Measurements from ENCODE around the gene SYT6. TPM values are rescaled to one million over a fixed set of nuclear protein-coding genes. Genes with fewer than 3 reads are reported as not detected.

SYT6 gene
- total RNA-seq, 3 donors from 2014 or later, result 0.82 TPM; not detected in 2

GRCh38 chr1:114090738-114091505 is 62.7 kb downstream of the SYT6 start:
- ATAC-seq (no peak), DNase-seq (no peak)
- no peak for TF ChIP-seq CTCF (IDR thresholded peaks at IDR 0.05)
- intact Hi-C loops (cut with DNase I, micrococcal nuclease), result no loop called here
- Histone ChIP-seq H3K4me3 (no peak overlapping the region), H3K4me1 (ENCODE audit: low read depth) (no peaks in the 10 kb centered on the region), H3K36me3 (ENCODE audit: low read depth) (no peaks in the 10 kb centered on the region), H3K9me3 (no peaks in the 10 kb centered on the region)

- no peak for ATAC-seq
- no peak for DNase-seq
These were observed 64.0 kb downstream of the SYT6 start for GRCh38 chr1:114089502-114090138.

GRCh38 chr1:114088392-114089299 is 65.0 kb downstream of the SYT6 start:
- no peaks in the 10 kb centered on the region for H3K36me3 ChIP-seq (ENCODE audit: low read depth)
- intact Hi-C loops (cut with DNase I, micrococcal nuclease), result no loop called here
- H3K4me1 ChIP-seq (ENCODE audit: low read depth), result no peaks in the 10 kb centered on the region
- DNase-seq (no peak), ATAC-seq (no peak)
- TF ChIP-seq CTCF (IDR thresholded peaks at IDR 0.05), result no peak
- no peaks in the 10 kb centered on the region for H3K9me3 ChIP-seq
- H3K4me3 ChIP-seq, result no peak overlapping the region

More at GRCh38 chr1:114089502-114090138, 64.0 kb downstream of the SYT6 start:
- Histone ChIP-seq H3K4me1 (ENCODE audit: low read depth) (no peaks in the 10 kb centered on the region), H3K4me3 (no peak overlapping the region), H3K36me3 (ENCODE audit: low read depth) (no peaks in the 10 kb centered on the region), H3K9me3 (no peaks in the 10 kb centered on the region)
- intact Hi-C loops (cut with DNase I, micrococcal nuclease), result no loop called here
- TF ChIP-seq CTCF (IDR thresholded peaks at IDR 0.05), result no peak

GRCh38 chr1:114087495-114087894 is 66.2 kb downstream of the SYT6 start:
- H3K4me1 ChIP-seq (ENCODE audit: low read depth), result no peaks in the 10 kb centered on the region
- DNase-seq, result no peak
- no peak overlapping the region for H3K4me3 ChIP-seq
- intact Hi-C loops (cut with DNase I, micrococcal nuclease), result no loop called here
- TF ChIP-seq CTCF (IDR thresholded peaks at IDR 0.05), result no peak
- no peaks in the 10 kb centered on the region for H3K36me3 ChIP-seq (ENCODE audit: low read depth)
- no peaks in the 10 kb centered on the region for H3K9me3 ChIP-seq
- ATAC-seq, result no peak

- no peak for DNase-seq
These were observed 66.9 kb downstream of the SYT6 start for GRCh38 chr1:114086601-114087368.

More at GRCh38 chr1:114086601-114087368, 66.9 kb downstream of the SYT6 start:
- H3K36me3 ChIP-seq (ENCODE audit: low read depth), result no peaks in the 10 kb centered on the region
- TF ChIP-seq CTCF (IDR thresholded peaks at IDR 0.05), result no peak
- intact Hi-C loops (cut with DNase I, micrococcal nuclease), result no loop called here
- no peaks in the 10 kb centered on the region for H3K9me3 ChIP-seq
- no peak for ATAC-seq
- no peaks in the 10 kb centered on the region for H3K4me1 ChIP-seq (ENCODE audit: low read depth)
- no peak overlapping the region for H3K4me3 ChIP-seq

All from mucosa of descending colon (tissue), 3 donors.